Panc1 (cell line): ENCODE data around the gene CCDC68. TPM values are rescaled to one million over a fixed set of nuclear protein-coding genes. Genes with fewer than 3 reads are reported as not detected.
"Not testable (repeated sequence)": the region's sequence is repeated elsewhere in the genome, so short reads cannot be mapped to it uniquely, and the experiment has no call there.

Experiments
- ATAC-seq: fragments of 200-7000 bp; cut with Tn5 transposase; 2 replicates; pipeline ENCODE4 v1.9.1; 2020; ENCODE audit warnings: mild to moderate bottlenecking, moderate library complexity
- BruUV-seq: library from RNA; stranded (reverse); fragments of 400-500 nt; replicated peaks from 2 replicates; lab custom pipeline; 2021; lab: Mats Ljungman, UMichigan
- CTCF ChIA-PET: fragments of 300-600 bp; sonication (Branson Sonifier 250); formaldehyde crosslinking; loops from one replicate; lab custom pipeline; 2022; ENCODE audit warnings: antibody characterized with exemption; lab: Charles Lee
- POLR2A ChIA-PET: fragments of 300-600 bp; sonication (Branson Sonifier 250); formaldehyde crosslinking; loops from one replicate; lab custom pipeline; 2022; ENCODE audit warnings: antibody characterized with exemption; lab: Charles Lee
- DNase-seq: peaks from one replicate; pipeline ENCODE4 v3.0.0-alpha.2; 2010; ENCODE audit warnings: low read depth, low spot score
- H3K27ac ChIP-seq: 2 replicates; pipeline ENCODE4 v1.5.1; 2011; ENCODE audit warnings: mild to moderate bottlenecking, low read length, inconsistent platforms
- H3K27me3 ChIP-seq: fragments of 200-500 bp; sonication (Bioruptor generic); 2 replicates; pipeline ENCODE4 v1.6.0; 2014; ENCODE audit warnings: low read length, inconsistent platforms; ENCODE audit not compliant: control insufficient read depth, insufficient read depth
- H3K36me3 ChIP-seq: fragments of 200-500 bp; sonication (Bioruptor generic); 2 replicates; pipeline ENCODE4 v1.5.1; 2014; ENCODE audit warnings: inconsistent platforms, mild to moderate bottlenecking, low read length, moderate library complexity; ENCODE audit not compliant: control insufficient read depth, insufficient read depth
- H3K4me1 ChIP-seq: 2 replicates; pipeline ENCODE4 v1.5.1; 2011; ENCODE audit warnings: inconsistent platforms, mild to moderate bottlenecking, low read length, moderate library complexity; ENCODE audit not compliant: control insufficient read depth, insufficient read depth
- H3K4me3 ChIP-seq, 2 experiments: 2 replicates each; pipeline ENCODE4 v1.5.1; 2011 to 2012; ENCODE audit warnings: low read depth in 2 of 2, low read length in 2 of 2, mild to moderate bottlenecking in 2 of 2, inconsistent platforms in 1 of 2, moderate library complexity in 1 of 2
- H3K9me3 ChIP-seq: fragments of 200-500 bp; sonication (Bioruptor generic); 2 replicates; pipeline ENCODE4 v1.5.1; 2014; ENCODE audit warnings: low read depth, mild to moderate bottlenecking, inconsistent platforms, low read length, moderate library complexity; ENCODE audit not compliant: control insufficient read depth, insufficient read depth
- POLR2AphosphoS5 ChIP-seq: IDR thresholded peaks from 2 replicates; pipeline ENCODE4 v1.6.1; 2012; ENCODE audit warnings: mild to moderate bottlenecking, low read depth, low read length, moderate library complexity
- SIN3A ChIP-seq: IDR thresholded peaks from 2 replicates; pipeline ENCODE4 v1.6.1; 2012; ENCODE audit warnings: low read depth, mild to moderate bottlenecking, low read length, moderate library complexity, borderline replicate concordance; ENCODE audit not compliant: insufficient read depth
- TCF7L2 ChIP-seq: IDR thresholded peaks from 2 replicates; pipeline ENCODE4 v1.6.1; 2011; ENCODE audit warnings: mild to moderate bottlenecking, low read depth, low read length, inconsistent platforms
- in situ Hi-C: cut with HindIII; loops from 2 replicates; pipeline ENCODE4 v1.10.0; 2016; ENCODE audit warnings: low sequenced_read_pairs, low pct_unique_long_range_greater_than_20kb
- intact Hi-C: fragments of 100-400 bp; cut with micrococcal nuclease; formaldehyde crosslinking; loops from one replicate; pipeline ENCODE4 v1.10.0; 2022; ENCODE audit not compliant: unreplicated experiment
- total RNA-seq: library from RNA; stranded (reverse); gene quantifications from one replicate; pipeline ENCODE4 v1.2.1, GENCODE V29; 2021; ENCODE audit not compliant: unreplicated experiment
- TF ChIP-seq, protein P1 (sequence below): fragments of 450-650 bp; IDR thresholded peaks from 2 replicates; pipeline ENCODE4 v1.5.1; 2017; ENCODE audit warnings: mild to moderate bottlenecking
- TF ChIP-seq, protein P2 (sequence below), 2 experiments: IDR thresholded peaks; 2 replicates each; pipeline ENCODE4 v1.6.1; 2011 to 2012; ENCODE audit warnings: low read depth in 2 of 2, control low read depth in 1 of 2, low read length in 1 of 2, mild to moderate bottlenecking in 1 of 2, moderate library complexity in 1 of 2; ENCODE audit not compliant: insufficient read depth in 1 of 2

CCDC68 gene
- total RNA-seq, 1 experiment from 2014 or later = 0.41 TPM

DNA sequence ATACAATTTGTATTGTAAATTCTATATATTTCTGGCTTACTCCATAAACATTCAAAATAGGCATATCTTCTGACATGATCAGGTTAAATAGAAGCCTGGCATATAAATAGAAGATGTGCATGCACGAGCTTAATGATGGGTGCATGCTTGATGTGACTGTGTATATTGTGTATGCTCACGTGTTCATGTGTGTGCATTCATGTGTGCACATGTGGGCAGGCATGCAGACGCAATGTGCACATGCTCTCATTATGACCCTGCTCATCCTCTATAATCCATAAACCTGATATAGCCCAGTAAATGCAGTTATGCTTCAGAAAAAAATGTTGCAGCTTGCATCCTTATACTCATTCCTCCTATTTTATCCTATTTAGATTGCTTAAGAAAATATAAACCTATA lies 101.8 kb downstream of the CCDC68 start:
- TF ChIP-seq SIN3A = no peak
- no peak for TF ChIP-seq POLR2AphosphoS5
- no peak for TF ChIP-seq TCF7L2
- TF ChIP-seq, protein P1, sequence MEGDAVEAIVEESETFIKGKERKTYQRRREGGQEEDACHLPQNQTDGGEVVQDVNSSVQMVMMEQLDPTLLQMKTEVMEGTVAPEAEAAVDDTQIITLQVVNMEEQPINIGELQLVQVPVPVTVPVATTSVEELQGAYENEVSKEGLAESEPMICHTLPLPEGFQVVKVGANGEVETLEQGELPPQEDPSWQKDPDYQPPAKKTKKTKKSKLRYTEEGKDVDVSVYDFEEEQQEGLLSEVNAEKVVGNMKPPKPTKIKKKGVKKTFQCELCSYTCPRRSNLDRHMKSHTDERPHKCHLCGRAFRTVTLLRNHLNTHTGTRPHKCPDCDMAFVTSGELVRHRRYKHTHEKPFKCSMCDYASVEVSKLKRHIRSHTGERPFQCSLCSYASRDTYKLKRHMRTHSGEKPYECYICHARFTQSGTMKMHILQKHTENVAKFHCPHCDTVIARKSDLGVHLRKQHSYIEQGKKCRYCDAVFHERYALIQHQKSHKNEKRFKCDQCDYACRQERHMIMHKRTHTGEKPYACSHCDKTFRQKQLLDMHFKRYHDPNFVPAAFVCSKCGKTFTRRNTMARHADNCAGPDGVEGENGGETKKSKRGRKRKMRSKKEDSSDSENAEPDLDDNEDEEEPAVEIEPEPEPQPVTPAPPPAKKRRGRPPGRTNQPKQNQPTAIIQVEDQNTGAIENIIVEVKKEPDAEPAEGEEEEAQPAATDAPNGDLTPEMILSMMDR = no peak
- Histone ChIP-seq H3K27me3 (no peaks in the 10 kb centered on the region), H3K4me3 (no peak overlapping the region), H3K27ac (no peak overlapping the region), H3K9me3 (no peaks in the 10 kb centered on the region), H3K36me3 (no peaks in the 10 kb centered on the region), H3K4me1 (no peaks in the 10 kb centered on the region)
- intact Hi-C loops = no loop called here
- ATAC-seq (no peak), DNase-seq (no peak)
- CTCF ChIA-PET = no interaction called here
- POLR2A ChIA-PET = no interaction called here
- no TSS peak for BruUV-seq
- in situ Hi-C loops = no loop called here

DNA sequence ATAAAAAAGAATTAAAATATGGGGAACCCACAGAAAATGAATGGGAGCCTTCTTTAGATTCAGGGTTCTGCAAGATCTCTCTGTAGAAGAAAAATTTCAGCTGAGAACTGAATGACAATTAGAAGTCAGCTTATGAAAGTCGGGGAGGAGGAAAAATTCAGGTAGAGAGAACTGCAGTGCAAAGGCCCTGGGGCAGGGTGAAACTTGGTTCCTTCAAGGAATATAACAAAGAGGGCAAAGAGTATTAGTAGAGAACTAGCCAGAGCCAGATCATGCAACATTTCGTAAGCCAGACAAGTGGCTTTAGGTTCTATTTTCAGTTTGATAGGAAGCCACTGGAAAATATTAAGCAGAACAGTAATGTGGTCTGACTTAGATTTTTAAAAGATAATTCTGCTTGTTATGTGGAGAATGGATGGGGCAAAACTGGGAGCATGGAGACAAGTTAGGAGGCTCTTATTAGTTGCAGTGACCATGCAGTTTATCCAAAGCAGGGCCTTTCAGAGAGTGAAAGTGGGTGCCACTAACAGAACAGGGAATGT lies 103.1 kb downstream of the CCDC68 start:
- in situ Hi-C loops (no loop called here), intact Hi-C loops (no loop called here)
- Histone ChIP-seq H3K27ac (no peak overlapping the region), H3K4me3 (no peak overlapping the region), H3K27me3 (no peaks in the 10 kb centered on the region), H3K36me3 (no peaks in the 10 kb centered on the region), H3K4me1 (no peaks in the 10 kb centered on the region), H3K9me3 (no peaks in the 10 kb centered on the region)
- ChIA-PET POLR2A (no interaction called here), CTCF (no interaction called here)
- TF ChIP-seq POLR2AphosphoS5 = no peak
- no peak for TF ChIP-seq SIN3A
- TF ChIP-seq, protein P1 = no peak
- TF ChIP-seq TCF7L2 = no peak
- TF ChIP-seq, protein P2, sequence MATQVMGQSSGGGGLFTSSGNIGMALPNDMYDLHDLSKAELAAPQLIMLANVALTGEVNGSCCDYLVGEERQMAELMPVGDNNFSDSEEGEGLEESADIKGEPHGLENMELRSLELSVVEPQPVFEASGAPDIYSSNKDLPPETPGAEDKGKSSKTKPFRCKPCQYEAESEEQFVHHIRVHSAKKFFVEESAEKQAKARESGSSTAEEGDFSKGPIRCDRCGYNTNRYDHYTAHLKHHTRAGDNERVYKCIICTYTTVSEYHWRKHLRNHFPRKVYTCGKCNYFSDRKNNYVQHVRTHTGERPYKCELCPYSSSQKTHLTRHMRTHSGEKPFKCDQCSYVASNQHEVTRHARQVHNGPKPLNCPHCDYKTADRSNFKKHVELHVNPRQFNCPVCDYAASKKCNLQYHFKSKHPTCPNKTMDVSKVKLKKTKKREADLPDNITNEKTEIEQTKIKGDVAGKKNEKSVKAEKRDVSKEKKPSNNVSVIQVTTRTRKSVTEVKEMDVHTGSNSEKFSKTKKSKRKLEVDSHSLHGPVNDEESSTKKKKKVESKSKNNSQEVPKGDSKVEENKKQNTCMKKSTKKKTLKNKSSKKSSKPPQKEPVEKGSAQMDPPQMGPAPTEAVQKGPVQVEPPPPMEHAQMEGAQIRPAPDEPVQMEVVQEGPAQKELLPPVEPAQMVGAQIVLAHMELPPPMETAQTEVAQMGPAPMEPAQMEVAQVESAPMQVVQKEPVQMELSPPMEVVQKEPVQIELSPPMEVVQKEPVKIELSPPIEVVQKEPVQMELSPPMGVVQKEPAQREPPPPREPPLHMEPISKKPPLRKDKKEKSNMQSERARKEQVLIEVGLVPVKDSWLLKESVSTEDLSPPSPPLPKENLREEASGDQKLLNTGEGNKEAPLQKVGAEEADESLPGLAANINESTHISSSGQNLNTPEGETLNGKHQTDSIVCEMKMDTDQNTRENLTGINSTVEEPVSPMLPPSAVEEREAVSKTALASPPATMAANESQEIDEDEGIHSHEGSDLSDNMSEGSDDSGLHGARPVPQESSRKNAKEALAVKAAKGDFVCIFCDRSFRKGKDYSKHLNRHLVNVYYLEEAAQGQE (IDR thresholded peaks at IDR 0.05; ENCODE audit: insufficient read depth in 1 of 2, low read depth in 2 of 2, low read length in 1 of 2) = no peak
- no TSS peak for BruUV-seq
- no peak for DNase-seq
- ATAC-seq = no peak

DNA sequence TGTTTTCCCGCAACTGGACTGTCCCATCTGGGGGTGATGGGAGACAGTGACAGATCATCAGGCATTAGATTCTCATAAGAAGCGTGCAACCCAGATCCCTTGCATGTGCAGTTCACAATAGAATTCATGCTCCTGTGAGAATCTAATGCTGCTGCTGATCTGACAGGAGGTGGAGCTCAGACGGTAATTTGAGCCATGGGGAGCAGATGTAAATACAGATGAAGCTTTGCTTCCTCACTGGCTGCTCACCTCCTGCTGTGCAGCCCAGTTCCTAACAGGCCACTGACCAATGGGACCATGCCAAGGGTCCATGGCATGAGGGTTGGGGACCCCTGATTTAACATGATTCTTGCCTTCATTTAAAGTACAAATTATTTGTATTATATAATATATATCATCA lies 104.2 kb downstream of the CCDC68 start:
- in situ Hi-C loops, H3K4me1 ChIP-seq, BruUV-seq, POLR2A ChIA-PET, H3K9me3 ChIP-seq, intact Hi-C loops, DNase-seq, H3K27ac ChIP-seq, H3K36me3 ChIP-seq, ATAC-seq, H3K4me3 ChIP-seq, H3K27me3 ChIP-seq: not testable (repeated sequence)
- CTCF ChIA-PET = interaction anchor here (0.6 kb wide), 1 partner anchor 128 kb away, joined by 3 read pairs; no protein-coding TSS in a partner anchor
